D341Med (cell line): ENCODE results near the gene ORM2.
A peak's percentile ranks its signal among the peaks of the same experiment; 100 is the strongest.

Experiments
- DNase-seq: peaks from one replicate; pipeline ENCODE4 v3.0.0; 2012; ENCODE audit warnings: low spot score

ORM2 gene

GRCh38 chr9:114294664-114295063 is 35.0 kb upstream of the ORM2 start:
- DNase-seq = no peak

GRCh38 chr9:114296338-114296737 is 33.3 kb upstream of the ORM2 start:
- no peak for DNase-seq

GRCh38 chr9:114299286-114300152 is 30.1 kb upstream of the ORM2 start:
- DNase-seq = peak; percentile 8

GRCh38 chr9:114300153-114300845 is 29.4 kb upstream of the ORM2 start:
- DNase-seq = peak; percentile 12

GRCh38 chr9:114300846-114301797 is 28.5 kb upstream of the ORM2 start:
- peak; percentile 12 for DNase-seq

GRCh38 chr9:114301798-114302565 is 27.7 kb upstream of the ORM2 start:
- DNase-seq = no peak

GRCh38 chr9:114302727-114303126 is 26.9 kb upstream of the ORM2 start:
- no peak for DNase-seq

GRCh38 chr9:114303571-114303970 is 26.1 kb upstream of the ORM2 start:
- no peak for DNase-seq

GRCh38 chr9:114303977-114304376 is 25.7 kb upstream of the ORM2 start:
- no peak for DNase-seq

GRCh38 chr9:114304416-114305188 is 25.1 kb upstream of the ORM2 start:
- DNase-seq = peak; percentile 18

GRCh38 chr9:114307899-114308267 is 21.8 kb upstream of the ORM2 start:
- DNase-seq = no peak

GRCh38 chr9:114308361-114308950 is 21.2 kb upstream of the ORM2 start:
- DNase-seq = no peak

- DNase-seq = no peak
Measured at GRCh38 chr9:114309096-114309495, 20.6 kb upstream of the ORM2 start.

GRCh38 chr9:114310471-114311450 is 18.9 kb upstream of the ORM2 start:
- no peak for DNase-seq

- no peak for DNase-seq
Measured at GRCh38 chr9:114311571-114312512, 17.8 kb upstream of the ORM2 start.

- DNase-seq = no peak
Measured at GRCh38 chr9:114312513-114312875, 17.2 kb upstream of the ORM2 start.

- no peak for DNase-seq
Measured at GRCh38 chr9:114313186-114313585, 16.5 kb upstream of the ORM2 start.

- no peak for DNase-seq
Measured at GRCh38 chr9:114314256-114314867, 15.3 kb upstream of the ORM2 start.
